HG02938 (cell line): ENCODE results near the gene TUFT1.
"Not testable (repeated sequence)": the region's sequence is repeated elsewhere in the genome, so short reads cannot be mapped to it uniquely, and the experiment has no call there.

Experiments
- ATAC-seq: cut with Tn5 transposase; IDR thresholded peaks from one replicate; pipeline ENCODE4 v1.9.1; 2021; ENCODE audit warnings: mild to moderate bottlenecking, moderate library complexity; ENCODE audit not compliant: unreplicated experiment

Gene TUFT1

GRCh38 chr1:151613282-151613780 is 73.2 kb downstream of the TUFT1 start:
- no peak for ATAC-seq

GRCh38 chr1:151615711-151616504 is 75.8 kb downstream of the TUFT1 start:
- no peak for ATAC-seq

- no peak for ATAC-seq
These were observed 76.4 kb downstream of the TUFT1 start for GRCh38 chr1:151616505-151616849.

- ATAC-seq = no peak
These were observed 77.9 kb downstream of the TUFT1 start for GRCh38 chr1:151618003-151618402.

- no peak for ATAC-seq
These were observed 78.4 kb downstream of the TUFT1 start for GRCh38 chr1:151618470-151618869.

GRCh38 chr1:151618996-151619395 is 78.9 kb downstream of the TUFT1 start:
- ATAC-seq = not testable (repeated sequence)

GRCh38 chr1:151619489-151620093 is 79.5 kb downstream of the TUFT1 start:
- no peak for ATAC-seq

GRCh38 chr1:151620286-151620685 is 80.2 kb downstream of the TUFT1 start:
- ATAC-seq = no peak

GRCh38 chr1:151621351-151621750 is 81.2 kb downstream of the TUFT1 start:
- no peak for ATAC-seq

GRCh38 chr1:151624783-151625182 is 84.7 kb downstream of the TUFT1 start:
- ATAC-seq = no peak

GRCh38 chr1:151626740-151627334 is 86.7 kb downstream of the TUFT1 start:
- ATAC-seq = no peak

GRCh38 chr1:151629278-151629677 is 89.2 kb downstream of the TUFT1 start:
- ATAC-seq = no peak
